IgD-negative memory B cell (primary cell): ENCODE results near the gene MRPS6. TPM values are rescaled to one million over a fixed set of nuclear protein-coding genes. Genes with fewer than 3 reads are reported as not detected.

Source experiments
- H3K27ac Mint-ChIP-seq, 3 donors: one replicate each; pipeline ENCODE4 v1.8.0; 2020 to 2022; ENCODE audit warnings: mild to moderate bottlenecking in 3 of 3, mixed read lengths in 3 of 3, moderate library complexity in 1 of 3
- H3K27me3 Mint-ChIP-seq: one replicate; pipeline ENCODE4 v1.8.0; 2021; ENCODE audit warnings: mixed read lengths
- H3K36me3 Mint-ChIP-seq: one replicate; pipeline ENCODE4 v1.8.0; 2020; ENCODE audit warnings: mild to moderate bottlenecking, mixed read lengths
- H3K4me1 Mint-ChIP-seq, 3 donors: one replicate each; pipeline ENCODE4 v1.8.0; 2020 to 2022; ENCODE audit warnings: mixed read lengths in 3 of 3, mild to moderate bottlenecking in 1 of 3
- H3K4me3 Mint-ChIP-seq, 4 donors: one replicate each; pipeline ENCODE4 v1.8.0; 2020 to 2022; ENCODE audit warnings: mild to moderate bottlenecking in 4 of 4, mixed read lengths in 4 of 4, moderate library complexity in 3 of 4
- H3K9me3 Mint-ChIP-seq, 3 donors: one replicate each; pipeline ENCODE4 v1.8.0; 2020 to 2021; ENCODE audit warnings: mixed read lengths in 3 of 3, mild to moderate bottlenecking in 1 of 3
- polyA plus RNA-seq: library from polyadenylated mRNA; unstranded; fragments of 300-500 nt; fragmentation: Illumina TruSeq; gene quantifications from one replicate; pipeline ENCODE4 v1.2.3, GENCODE V29; 2021

MRPS6 gene
- polyA plus RNA-seq, 1 donor from 2014 or later = 162 TPM

GRCh38 chr21:34100790-34101189, 27.4 kb downstream of the MRPS6 start:
- Mint-ChIP-seq H3K4me1 (peaks cover 34 to 40% (median 40%) of the 10 kb centered on the region in 3 donors), H3K36me3 (peaks cover 9% of the 10 kb centered on the region), H3K27ac (no peak overlapping the region), H3K27me3 (no peaks in the 10 kb centered on the region), H3K9me3 (no peaks in the 10 kb centered on the region), H3K4me3 (no peak overlapping the region)

GRCh38 chr21:34105947-34106541, 32.7 kb downstream of the MRPS6 start:
- H3K4me1 Mint-ChIP-seq = peaks cover 10 to 26% (median 19%) of the 10 kb centered on the region in 3 donors
- H3K27me3 Mint-ChIP-seq = no peaks in the 10 kb centered on the region
- H3K9me3 Mint-ChIP-seq = peaks cover 0 to 2% (median 0%) of the 10 kb centered on the region in 3 donors
- H3K4me3 Mint-ChIP-seq = no peak overlapping the region
- peaks cover 7% of the 10 kb centered on the region for H3K36me3 Mint-ChIP-seq
- no peak overlapping the region for H3K27ac Mint-ChIP-seq

- H3K36me3 Mint-ChIP-seq = peaks cover 9% of the 10 kb centered on the region
- H3K27me3 Mint-ChIP-seq = no peaks in the 10 kb centered on the region
- peaks cover 0 to 2% (median 0%) of the 10 kb centered on the region in 3 donors for H3K9me3 Mint-ChIP-seq
- peaks cover 15 to 26% (median 17%) of the 10 kb centered on the region in 3 donors for H3K4me1 Mint-ChIP-seq
- H3K27ac Mint-ChIP-seq = no peak overlapping the region
- H3K4me3 Mint-ChIP-seq = peak overlapping the region in 1 of 4 donors; percentile 23
Observed at GRCh38 chr21:34107606-34108005, 34.2 kb downstream of the MRPS6 start.

GRCh38 chr21:34109075-34109474, 35.7 kb downstream of the MRPS6 start:
- Mint-ChIP-seq H3K4me1 (peaks cover 20 to 33% (median 26%) of the 10 kb centered on the region in 3 donors), H3K27ac (no peak overlapping the region)

GRCh38 chr21:34110594-34111202, 37.3 kb downstream of the MRPS6 start:
- Mint-ChIP-seq H3K4me1 (peaks cover 20 to 42% (median 32%) of the 10 kb centered on the region in 3 donors), H3K27ac (no peak overlapping the region), H3K4me3 (no peak overlapping the region), H3K27me3 (no peaks in the 10 kb centered on the region), H3K36me3 (peaks cover 10% of the 10 kb centered on the region), H3K9me3 (peaks cover 0 to 2% (median 0%) of the 10 kb centered on the region in 3 donors)

More at GRCh38 chr21:34109075-34109474, 35.7 kb downstream of the MRPS6 start:
- H3K4me3 Mint-ChIP-seq = no peak overlapping the region
- H3K9me3 Mint-ChIP-seq = peaks cover 0 to 2% (median 0%) of the 10 kb centered on the region in 3 donors
- H3K36me3 Mint-ChIP-seq = peaks cover 12% of the 10 kb centered on the region
- H3K27me3 Mint-ChIP-seq = no peaks in the 10 kb centered on the region

GRCh38 chr21:34112316-34113033, 39.1 kb downstream of the MRPS6 start:
- H3K4me3 Mint-ChIP-seq = no peak overlapping the region
- peaks cover 15% of the 10 kb centered on the region for H3K36me3 Mint-ChIP-seq
- peaks cover 0 to 2% (median 0%) of the 10 kb centered on the region in 3 donors for H3K9me3 Mint-ChIP-seq
- H3K27me3 Mint-ChIP-seq = no peaks in the 10 kb centered on the region
- H3K4me1 Mint-ChIP-seq = peaks cover 25 to 41% (median 38%) of the 10 kb centered on the region in 3 donors
- H3K27ac Mint-ChIP-seq = peak overlapping the region in 1 of 3 donors; percentile 33

GRCh38 chr21:34113842-34114241, 40.5 kb downstream of the MRPS6 start:
- Mint-ChIP-seq H3K4me1 (peaks cover 24 to 40% (median 38%) of the 10 kb centered on the region in 3 donors), H3K27ac (no peak overlapping the region), H3K36me3 (peaks cover 15% of the 10 kb centered on the region), H3K27me3 (no peaks in the 10 kb centered on the region), H3K9me3 (no peaks in the 10 kb centered on the region), H3K4me3 (no peak overlapping the region)

GRCh38 chr21:34115160-34115559, 41.8 kb downstream of the MRPS6 start:
- Mint-ChIP-seq H3K4me3 (no peak overlapping the region), H3K27me3 (no peaks in the 10 kb centered on the region), H3K4me1 (peaks cover 18 to 43% (median 38%) of the 10 kb centered on the region in 3 donors), H3K36me3 (peaks cover 14% of the 10 kb centered on the region), H3K27ac (no peak overlapping the region), H3K9me3 (no peaks in the 10 kb centered on the region)

- Mint-ChIP-seq H3K9me3 (no peaks in the 10 kb centered on the region), H3K4me3 (no peak overlapping the region), H3K27ac (no peak overlapping the region), H3K4me1 (peaks cover 24 to 38% (median 37%) of the 10 kb centered on the region in 3 donors), H3K27me3 (no peaks in the 10 kb centered on the region), H3K36me3 (peaks cover 14% of the 10 kb centered on the region)
Observed at GRCh38 chr21:34116569-34116968, 43.2 kb downstream of the MRPS6 start.

- H3K9me3 Mint-ChIP-seq = no peaks in the 10 kb centered on the region
- no peak overlapping the region for H3K4me3 Mint-ChIP-seq
- peaks cover 17% of the 10 kb centered on the region for H3K36me3 Mint-ChIP-seq
- no peak overlapping the region for H3K27ac Mint-ChIP-seq
- H3K4me1 Mint-ChIP-seq = peaks cover 5 to 23% (median 17%) of the 10 kb centered on the region in 3 donors
- no peaks in the 10 kb centered on the region for H3K27me3 Mint-ChIP-seq
Observed at GRCh38 chr21:34120867-34121266, 47.5 kb downstream of the MRPS6 start.

GRCh38 chr21:34122047-34122446, 48.7 kb downstream of the MRPS6 start:
- Mint-ChIP-seq H3K36me3 (peaks cover 16% of the 10 kb centered on the region), H3K27ac (no peak overlapping the region), H3K27me3 (no peaks in the 10 kb centered on the region), H3K4me1 (peaks cover 4 to 21% (median 16%) of the 10 kb centered on the region in 3 donors), H3K9me3 (no peaks in the 10 kb centered on the region), H3K4me3 (no peak overlapping the region)

- Mint-ChIP-seq H3K9me3 (no peaks in the 10 kb centered on the region), H3K27me3 (no peaks in the 10 kb centered on the region), H3K4me3 (peak overlapping the region in 1 of 4 donors; percentile 63), H3K4me1 (peaks cover 0 to 19% (median 19%) of the 10 kb centered on the region in 3 donors), H3K36me3 (peaks cover 14% of the 10 kb centered on the region), H3K27ac (peak overlapping the region in 1 of 3 donors; percentile 45)
Observed at GRCh38 chr21:34123609-34124008, 50.2 kb downstream of the MRPS6 start.

- H3K36me3 Mint-ChIP-seq = peaks cover 14% of the 10 kb centered on the region
Observed at GRCh38 chr21:34126269-34126668, 52.9 kb downstream of the MRPS6 start.

GRCh38 chr21:34126691-34127090, 53.3 kb downstream of the MRPS6 start:
- H3K27me3 Mint-ChIP-seq = no peaks in the 10 kb centered on the region
- no peak overlapping the region for H3K4me3 Mint-ChIP-seq
- no peaks in the 10 kb centered on the region for H3K9me3 Mint-ChIP-seq
- H3K36me3 Mint-ChIP-seq = peaks cover 14% of the 10 kb centered on the region
- H3K27ac Mint-ChIP-seq = no peak overlapping the region
- H3K4me1 Mint-ChIP-seq = peaks cover 7 to 23% (median 22%) of the 10 kb centered on the region in 3 donors

More at GRCh38 chr21:34126269-34126668, 52.9 kb downstream of the MRPS6 start:
- Mint-ChIP-seq H3K4me3 (no peak overlapping the region), H3K27ac (no peak overlapping the region), H3K9me3 (no peaks in the 10 kb centered on the region), H3K27me3 (no peaks in the 10 kb centered on the region), H3K4me1 (peaks cover 5 to 27% (median 22%) of the 10 kb centered on the region in 3 donors)

GRCh38 chr21:34128124-34128523, 54.7 kb downstream of the MRPS6 start:
- Mint-ChIP-seq H3K27ac (peak overlapping the region in 2 of 3 donors; percentile 12 to 34), H3K36me3 (peaks cover 18% of the 10 kb centered on the region), H3K4me3 (no peak overlapping the region), H3K27me3 (no peaks in the 10 kb centered on the region), H3K9me3 (no peaks in the 10 kb centered on the region), H3K4me1 (peaks cover 17 to 28% (median 27%) of the 10 kb centered on the region in 3 donors)
